Spleen (tissue), 11 donors: ENCODE measurements around the gene ZCCHC7. TPM values are rescaled to one million over a fixed set of nuclear protein-coding genes. Genes with fewer than 3 reads are reported as not detected.
A peak's percentile ranks its signal among the peaks of the same experiment; 100 is the strongest.

Experiments used
- DNase-seq: peaks from one replicate; pipeline ENCODE4 v3.0.0-alpha.2; 2020
- H3K27ac ChIP-seq, 8 donors: fragments of 200-600 bp; sonication (generic) in 7 of 8; 1 replicate in 4 of 8; 2 replicates in 4 of 8; pipeline versions ENCODE4 v1.5.0 to v1.8.0; 2016 to 2021; ENCODE audit warnings: inconsistent platforms in 4 of 8, mild to moderate bottlenecking in 4 of 8, moderate library complexity in 1 of 8
- H3K27me3 ChIP-seq, 7 donors: fragments of 200-600 bp; sonication (generic) in 6 of 7; replicated peaks in 1 of 7; 1 replicate in 4 of 7; 2 replicates in 3 of 7; pipeline versions ENCODE4 v1.5.0 to v1.8.0; 2016 to 2021; ENCODE audit warnings: inconsistent platforms in 3 of 7, mild to moderate bottlenecking in 1 of 7
- H3K36me3 ChIP-seq, 6 donors: fragments of 200-600 bp; sonication (generic) in 5 of 6; 1 replicate in 4 of 6; 2 replicates in 2 of 6; pipeline versions ENCODE4 v1.5.0 to v1.8.0; 2016 to 2021; ENCODE audit warnings: inconsistent platforms in 2 of 6
- H3K4me1 ChIP-seq, 6 donors: fragments of 200-600 bp; sonication (generic) in 5 of 6; 1 replicate in 3 of 6; 2 replicates in 3 of 6; pipeline versions ENCODE4 v1.5.0 to v1.8.0; 2016 to 2021; ENCODE audit warnings: inconsistent platforms in 3 of 6
- H3K4me3 ChIP-seq, 8 donors: fragments of 200-600 bp; sonication (generic) in 7 of 8; 1 replicate in 4 of 8; 2 replicates in 4 of 8; pipeline versions ENCODE4 v1.5.0 to v1.8.0; 2016 to 2021; ENCODE audit warnings: inconsistent platforms in 4 of 8, mild to moderate bottlenecking in 4 of 8, moderate library complexity in 2 of 8
- H3K9me3 ChIP-seq, 8 donors: fragments of 200-600 bp; sonication (generic) in 7 of 8; 1 replicate in 4 of 8; 2 replicates in 4 of 8; pipeline versions ENCODE4 v1.5.0 to v1.8.0; 2016 to 2021; ENCODE audit warnings: inconsistent platforms in 4 of 8
- POLR2A ChIP-seq, 3 donors: fragments of 450-650 bp; IDR thresholded peaks; one replicate each; pipeline ENCODE4 v1.5.1; 2017; ENCODE audit warnings: antibody characterized with exemption in 3 of 3, mild to moderate bottlenecking in 1 of 3
- POLR2AphosphoS5 ChIP-seq, 3 donors: sonication (generic); formaldehyde crosslinking; IDR thresholded peaks; one replicate each; pipeline ENCODE4 v1.5.1; 2017; ENCODE audit warnings: antibody characterized with exemption in 3 of 3
- WGBS, 5 donors: extraction: QIAGEN DNeasy Blood & Tissue Kit in 3 of 5; methylation state at CpG; one replicate each; pipeline versions ENCODE4 v1.1.5 to v1.1.7; 2013 to 2018; 5-methylcytosine and 5-hydroxymethylcytosine counted together
- intact Hi-C: fragments of 100-400 bp; cut with DNase I; formaldehyde crosslinking; loops from one replicate; pipeline ENCODE4 v1.15.0; 2023; ENCODE audit warnings: low total_unique reads
- polyA plus RNA-seq, 3 donors: library from polyadenylated mRNA; stranded (reverse); fragments of 200-250 nt; gene quantifications; one replicate each; pipeline ENCODE4 v1.2.1, GENCODE V29; 2013
- total RNA-seq, 7 donors: library from RNA; depleted of rRNA in 3 of 7; stranded (reverse); fragments of >200 nt in 3 of 7; fragmentation: NEBNext Ultra II Directional in 4 of 7; extraction: Animal tissue kit (Norgen Biotek cat#: 25700) in 4 of 7; gene quantifications; one replicate each; pipeline versions ENCODE4 v1.1.0 to v1.2.1, GENCODE V29; 2016 to 2021
- TF ChIP-seq, protein P1 (sequence below), 11 experiments: fragments of 200-600 bp in 7 of 11; fragments of 450-650 bp in 4 of 11; sonication (generic) in 4 of 11; IDR thresholded peaks in 8 of 11; conservative IDR thresholded peaks in 3 of 11; 1 replicate in 7 of 11; 2 replicates in 4 of 11; pipeline versions ENCODE4 v1.4.0 to v1.8.0; 2016 to 2021; ENCODE audit warnings: antibody characterized with exemption in 11 of 11, inconsistent platforms in 4 of 11, mild to moderate bottlenecking in 1 of 11
- donor health status: healthy with polysubstance abuse.
- donor health status: DM: no; HTN: no; CAD: no; lungs with moderate emphysema.
- donor health status: DM: no; HTN: no; CAD: no.
- donor health status: Bipolar disorder and iron deficiency.
- donor health status: healthy.
- donor health status: DM: no; HTN: no; CAD: no.
- donor health status: DM: yes; HTN: yes; CAD: no.

The ZCCHC7 gene
- total and polyA plus RNA-seq, 10 donors: 17.0 to 50.6 (median 38.1) TPM

GRCh38 chr9:37363124-37363523, 242.8 kb downstream of the ZCCHC7 start:
- Histone ChIP-seq H3K4me3 (no peak overlapping the region), H3K9me3 (no peaks in the 10 kb centered on the region), H3K36me3 (peaks cover 0 to 13% (median 3%) of the 10 kb centered on the region in 6 donors), H3K4me1 (peaks cover 0 to 8% (median 0%) of the 10 kb centered on the region in 6 donors), H3K27ac (no peak overlapping the region), H3K27me3 (no peaks in the 10 kb centered on the region)
- TF ChIP-seq, protein P1, sequence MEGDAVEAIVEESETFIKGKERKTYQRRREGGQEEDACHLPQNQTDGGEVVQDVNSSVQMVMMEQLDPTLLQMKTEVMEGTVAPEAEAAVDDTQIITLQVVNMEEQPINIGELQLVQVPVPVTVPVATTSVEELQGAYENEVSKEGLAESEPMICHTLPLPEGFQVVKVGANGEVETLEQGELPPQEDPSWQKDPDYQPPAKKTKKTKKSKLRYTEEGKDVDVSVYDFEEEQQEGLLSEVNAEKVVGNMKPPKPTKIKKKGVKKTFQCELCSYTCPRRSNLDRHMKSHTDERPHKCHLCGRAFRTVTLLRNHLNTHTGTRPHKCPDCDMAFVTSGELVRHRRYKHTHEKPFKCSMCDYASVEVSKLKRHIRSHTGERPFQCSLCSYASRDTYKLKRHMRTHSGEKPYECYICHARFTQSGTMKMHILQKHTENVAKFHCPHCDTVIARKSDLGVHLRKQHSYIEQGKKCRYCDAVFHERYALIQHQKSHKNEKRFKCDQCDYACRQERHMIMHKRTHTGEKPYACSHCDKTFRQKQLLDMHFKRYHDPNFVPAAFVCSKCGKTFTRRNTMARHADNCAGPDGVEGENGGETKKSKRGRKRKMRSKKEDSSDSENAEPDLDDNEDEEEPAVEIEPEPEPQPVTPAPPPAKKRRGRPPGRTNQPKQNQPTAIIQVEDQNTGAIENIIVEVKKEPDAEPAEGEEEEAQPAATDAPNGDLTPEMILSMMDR (IDR thresholded peaks at IDR 0.05 in 8 of 11, conservative IDR thresholded peaks at IDR 0.05 in 3 of 11): no peak
- TF ChIP-seq POLR2AphosphoS5 (IDR thresholded peaks at IDR 0.05) (no peak), POLR2A (IDR thresholded peaks at IDR 0.05) (no peak)
- no peak for DNase-seq
- 81 to 91% (median 88%) methylated on average over 4 of the region's 4 CpGs for WGBS, 5 donors
- intact Hi-C loops: no loop called here

- intact Hi-C loops: no loop called here
- WGBS, 5 donors: 87 to 93% (median 92%) methylated on average over 4 of the region's 4 CpGs
- Histone ChIP-seq H3K4me1 (peaks cover 0 to 17% (median under 1%) of the 10 kb centered on the region in 6 donors), H3K27me3 (no peaks in the 10 kb centered on the region), H3K9me3 (no peaks in the 10 kb centered on the region), H3K4me3 (no peak overlapping the region), H3K36me3 (peaks cover 0 to 5% (median 0%) of the 10 kb centered on the region in 6 donors), H3K27ac (no peak overlapping the region)
- TF ChIP-seq, protein P1 (IDR thresholded peaks at IDR 0.05 in 8 of 11, conservative IDR thresholded peaks at IDR 0.05 in 3 of 11): no peak
- TF ChIP-seq POLR2A (IDR thresholded peaks at IDR 0.05) (no peak), POLR2AphosphoS5 (IDR thresholded peaks at IDR 0.05) (no peak)
- no peak for DNase-seq
Observed at GRCh38 chr9:37364136-37364535, 243.8 kb downstream of the ZCCHC7 start.

DNA sequence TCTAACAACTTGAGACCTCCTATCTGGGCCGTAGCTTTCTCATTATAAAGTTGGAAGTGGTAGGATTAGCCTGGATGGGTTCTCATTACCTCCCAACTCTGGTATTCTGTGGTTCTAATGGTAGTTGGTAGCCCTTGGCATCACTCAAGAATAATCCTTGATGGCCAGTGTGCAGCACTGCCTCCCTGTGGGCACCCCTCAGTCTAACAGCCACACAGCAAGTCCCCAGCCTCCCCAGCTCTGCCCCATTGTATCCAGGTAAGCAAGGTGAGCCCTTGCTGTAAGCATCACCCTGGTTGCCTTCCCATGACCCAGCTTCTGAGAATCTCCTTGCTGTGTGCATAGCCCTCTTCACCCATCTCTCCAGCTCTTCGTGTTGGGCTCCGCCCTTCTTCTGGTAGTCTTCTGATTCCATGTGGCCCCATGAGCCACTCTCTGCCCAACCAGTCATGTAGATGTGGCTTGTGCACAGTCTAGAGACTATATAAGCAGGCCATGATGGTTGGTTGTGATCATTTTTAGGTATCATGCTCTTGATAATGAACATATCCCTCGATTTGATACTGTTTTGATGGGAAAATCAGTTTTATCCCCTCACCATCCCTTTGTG, 244.5 kb downstream of the ZCCHC7 start:
- 79 to 98% (median 94%) methylated on average over 4 of the region's 4 CpGs for WGBS, 5 donors
- no peaks in the 10 kb centered on the region for H3K27me3 ChIP-seq
- no peaks in the 10 kb centered on the region for H3K36me3 ChIP-seq
- TF ChIP-seq, protein P1 (IDR thresholded peaks at IDR 0.05 in 8 of 11, conservative IDR thresholded peaks at IDR 0.05 in 3 of 11): peak in 3 of 11 experiments; percentile 23 to 37 (median 25)
- TF ChIP-seq POLR2A (IDR thresholded peaks at IDR 0.05): no peak
- DNase-seq: no peak
- H3K4me3 ChIP-seq: no peak overlapping the region
- no peaks in the 10 kb centered on the region for H3K9me3 ChIP-seq
- no peak overlapping the region for H3K27ac ChIP-seq
- peaks cover 0 to 24% (median 7%) of the 10 kb centered on the region in 6 donors for H3K4me1 ChIP-seq
- intact Hi-C loops: no loop called here

DNA sequence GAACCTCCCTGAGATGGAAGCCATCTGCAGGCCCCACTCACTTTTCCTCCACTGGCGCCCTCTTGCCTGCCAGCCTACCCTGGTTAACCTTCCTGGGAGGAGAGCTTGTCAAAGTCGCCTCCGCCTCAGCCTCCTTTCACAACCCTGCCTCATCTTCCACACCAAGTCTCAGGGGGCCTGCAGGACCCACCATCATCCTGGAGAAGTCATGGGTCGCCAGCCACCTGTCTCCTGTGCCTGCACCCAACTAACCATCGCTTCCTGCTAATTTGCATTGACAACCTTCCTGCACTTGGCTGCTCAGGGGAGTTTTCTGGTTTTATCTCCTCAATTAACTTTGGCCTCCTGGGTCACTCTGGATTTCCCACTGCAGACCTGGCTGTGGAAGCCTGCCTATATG, 249.3 kb downstream of the ZCCHC7 start:
- WGBS, 5 donors: 52 to 87% (median 70%) methylated on average over 5 of the region's 5 CpGs
- TF ChIP-seq, protein P1 (IDR thresholded peaks at IDR 0.05 in 8 of 11, conservative IDR thresholded peaks at IDR 0.05 in 3 of 11): no peak
- TF ChIP-seq POLR2AphosphoS5 (IDR thresholded peaks at IDR 0.05): peak in 2 of 3 donors; percentile 60 to 67
- no peak for TF ChIP-seq POLR2A (IDR thresholded peaks at IDR 0.05)
- no peak for DNase-seq
- Histone ChIP-seq H3K4me1 (peaks cover 12 to 72% (median 38%) of the 10 kb centered on the region in 6 donors), H3K27me3 (no peaks in the 10 kb centered on the region), H3K9me3 (no peaks in the 10 kb centered on the region), H3K27ac (peak overlapping the region in 5 of 8 donors; percentile 71 to 87 (median 80)), H3K4me3 (peak overlapping the region in 1 of 8 donors; percentile 22), H3K36me3 (no peaks in the 10 kb centered on the region)
- intact Hi-C loops: no loop called here
